Measurements from ENCODE around the gene FHOD3.

The FHOD3 gene

DNA sequence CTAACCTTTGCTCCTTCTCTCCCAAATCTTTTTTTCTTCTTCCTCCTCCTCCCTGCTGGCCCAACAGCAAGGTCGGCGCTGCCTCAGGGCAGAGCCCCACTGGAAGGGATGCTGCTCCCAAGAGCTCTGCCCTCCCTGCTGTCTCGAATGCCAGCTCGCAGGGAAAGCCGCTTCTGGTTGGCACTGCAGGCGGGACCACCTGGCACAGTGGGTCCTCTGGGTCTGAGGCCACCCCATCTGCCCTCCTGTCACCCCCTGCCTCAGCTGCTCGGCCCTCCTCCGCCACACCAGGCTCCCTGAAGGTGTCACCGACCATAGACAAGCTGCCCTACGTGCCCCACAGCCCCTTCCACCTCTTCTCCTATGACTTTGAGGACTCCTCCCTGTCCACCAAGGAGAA lies 355.0 kb downstream of the FHOD3 start:
- no peaks in the 10 kb centered on the region for H3K36me3 ChIP-seq (ENCODE audit: control insufficient read depth in 2 of 2, insufficient read depth in 1 of 2, low read length in 2 of 2)
- H3K4me3 ChIP-seq (ENCODE audit: low read depth, low read length) = no peak overlapping the region
- ChIA-PET CTCF (interaction anchor here (0.8 kb wide), 1 partner anchor 363 kb away, joined by 3 read pairs; no protein-coding TSS in a partner anchor), POLR2A (no interaction called here)
- no peak overlapping the region for H3K27ac ChIP-seq (ENCODE audit: extremely low read depth, low read depth, low read length)
- TF ChIP-seq ZNF776 (tag by site-specific recombination; IDR thresholded peaks at IDR 0.05; ENCODE audit: borderline replicate concordance) (no peak), ZNF600 (tag by site-specific recombination; IDR thresholded peaks at IDR 0.05) (no peak), ZNF114 (tag by site-specific recombination; IDR thresholded peaks at IDR 0.05) (no peak), ZNF416 (tag by site-specific recombination; IDR thresholded peaks at IDR 0.05) (no peak), ZNF221 (tag by site-specific recombination; IDR thresholded peaks at IDR 0.05; ENCODE audit: borderline replicate concordance) (no peak), GLI2 (tag by site-specific recombination; IDR thresholded peaks at IDR 0.05; ENCODE audit: borderline replicate concordance, low read depth) (no peak), ZNF175 (tag by site-specific recombination; IDR thresholded peaks at IDR 0.05) (no peak), ZNF549 (tag by site-specific recombination; IDR thresholded peaks at IDR 0.05) (no peak), ZNF426 (tag by site-specific recombination; IDR thresholded peaks at IDR 0.05) (no peak), ZNF510 (tag by site-specific recombination; IDR thresholded peaks at IDR 0.05; ENCODE audit: insufficient replicate concordance) (no peak), GFI1B (tag by site-specific recombination; IDR thresholded peaks at IDR 0.05) (no peak), ZNF433 (tag by site-specific recombination; IDR thresholded peaks at IDR 0.05; ENCODE audit: low read depth) (no peak), ZNF174 (tag by site-specific recombination; IDR thresholded peaks at IDR 0.05) (no peak), ZNF677 (tag by site-specific recombination; IDR thresholded peaks at IDR 0.05) (no peak)
- TF ChIP-seq, protein P1, sequence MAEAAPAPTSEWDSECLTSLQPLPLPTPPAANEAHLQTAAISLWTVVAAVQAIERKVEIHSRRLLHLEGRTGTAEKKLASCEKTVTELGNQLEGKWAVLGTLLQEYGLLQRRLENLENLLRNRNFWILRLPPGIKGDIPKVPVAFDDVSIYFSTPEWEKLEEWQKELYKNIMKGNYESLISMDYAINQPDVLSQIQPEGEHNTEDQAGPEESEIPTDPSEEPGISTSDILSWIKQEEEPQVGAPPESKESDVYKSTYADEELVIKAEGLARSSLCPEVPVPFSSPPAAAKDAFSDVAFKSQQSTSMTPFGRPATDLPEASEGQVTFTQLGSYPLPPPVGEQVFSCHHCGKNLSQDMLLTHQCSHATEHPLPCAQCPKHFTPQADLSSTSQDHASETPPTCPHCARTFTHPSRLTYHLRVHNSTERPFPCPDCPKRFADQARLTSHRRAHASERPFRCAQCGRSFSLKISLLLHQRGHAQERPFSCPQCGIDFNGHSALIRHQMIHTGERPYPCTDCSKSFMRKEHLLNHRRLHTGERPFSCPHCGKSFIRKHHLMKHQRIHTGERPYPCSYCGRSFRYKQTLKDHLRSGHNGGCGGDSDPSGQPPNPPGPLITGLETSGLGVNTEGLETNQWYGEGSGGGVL (tag by site-specific recombination; IDR thresholded peaks at IDR 0.05) = no peak
- TF ChIP-seq, protein P2, sequence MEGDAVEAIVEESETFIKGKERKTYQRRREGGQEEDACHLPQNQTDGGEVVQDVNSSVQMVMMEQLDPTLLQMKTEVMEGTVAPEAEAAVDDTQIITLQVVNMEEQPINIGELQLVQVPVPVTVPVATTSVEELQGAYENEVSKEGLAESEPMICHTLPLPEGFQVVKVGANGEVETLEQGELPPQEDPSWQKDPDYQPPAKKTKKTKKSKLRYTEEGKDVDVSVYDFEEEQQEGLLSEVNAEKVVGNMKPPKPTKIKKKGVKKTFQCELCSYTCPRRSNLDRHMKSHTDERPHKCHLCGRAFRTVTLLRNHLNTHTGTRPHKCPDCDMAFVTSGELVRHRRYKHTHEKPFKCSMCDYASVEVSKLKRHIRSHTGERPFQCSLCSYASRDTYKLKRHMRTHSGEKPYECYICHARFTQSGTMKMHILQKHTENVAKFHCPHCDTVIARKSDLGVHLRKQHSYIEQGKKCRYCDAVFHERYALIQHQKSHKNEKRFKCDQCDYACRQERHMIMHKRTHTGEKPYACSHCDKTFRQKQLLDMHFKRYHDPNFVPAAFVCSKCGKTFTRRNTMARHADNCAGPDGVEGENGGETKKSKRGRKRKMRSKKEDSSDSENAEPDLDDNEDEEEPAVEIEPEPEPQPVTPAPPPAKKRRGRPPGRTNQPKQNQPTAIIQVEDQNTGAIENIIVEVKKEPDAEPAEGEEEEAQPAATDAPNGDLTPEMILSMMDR (tag by site-specific recombination; IDR thresholded peaks at IDR 0.05) = no peak
- no peaks in the 10 kb centered on the region for H3K4me1 ChIP-seq (ENCODE audit: control insufficient read depth, insufficient read depth, low read length)
- no peaks in the 10 kb centered on the region for H3K9me3 ChIP-seq (ENCODE audit: control insufficient read depth, insufficient read depth, low read depth, low read length)

DNA sequence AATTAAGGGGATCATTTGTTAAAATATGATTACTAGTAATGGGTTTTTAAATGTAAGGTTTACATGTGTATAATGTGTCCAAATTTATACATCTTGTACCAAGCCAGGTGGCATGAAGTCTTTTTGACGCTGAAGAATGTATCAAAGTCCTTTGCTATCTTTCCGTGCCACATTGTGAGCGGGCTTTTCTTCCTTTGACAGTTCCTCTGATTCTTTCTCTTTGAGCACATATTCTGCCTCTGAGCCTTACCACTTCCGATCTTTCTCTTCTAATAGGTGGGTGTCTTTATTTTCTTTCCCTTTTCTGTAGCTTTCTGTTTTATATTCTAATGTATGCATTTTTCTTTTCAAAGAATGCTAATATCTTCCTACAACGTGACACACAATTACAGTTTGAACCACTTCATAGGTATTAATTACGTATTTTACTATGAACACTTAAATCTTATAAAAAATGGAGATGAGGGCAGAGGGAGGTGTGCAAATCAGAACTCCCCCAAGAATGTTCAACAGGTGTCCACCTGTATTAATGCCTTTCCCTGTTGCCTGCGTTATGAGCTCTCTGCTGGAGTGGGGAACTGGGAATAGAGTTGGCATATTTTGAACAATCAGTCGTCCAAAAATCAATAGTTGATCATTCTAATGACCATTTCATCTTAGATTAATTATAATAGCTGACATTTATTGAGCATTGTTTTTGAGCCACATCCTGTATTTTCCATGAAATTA lies 355.8 kb downstream of the FHOD3 start:
- no peaks in the 10 kb centered on the region for H3K9me3 ChIP-seq (ENCODE audit: control insufficient read depth, insufficient read depth, low read depth, low read length)
- ChIA-PET POLR2A (no interaction called here), CTCF (interaction anchor here (0.6 kb wide), 1 partner anchor 233 kb away, joined by 4 read pairs; no protein-coding TSS in a partner anchor)
- TF ChIP-seq SCRT2 (tag by site-specific recombination; IDR thresholded peaks at IDR 0.05) (peak; percentile 81), ZNF626 (tag by site-specific recombination; IDR thresholded peaks at IDR 0.05) (no peak), ZEB2 (tag by site-specific recombination; IDR thresholded peaks at IDR 0.05) (no peak), ZNF510 (tag by site-specific recombination; IDR thresholded peaks at IDR 0.05; ENCODE audit: insufficient replicate concordance) (no peak), SCRT1 (tag by site-specific recombination; IDR thresholded peaks at IDR 0.05; ENCODE audit: borderline replicate concordance) (peak; percentile 81), ZBTB8A (tag by site-specific recombination; IDR thresholded peaks at IDR 0.05) (no peak)
- H3K4me1 ChIP-seq (ENCODE audit: control insufficient read depth, insufficient read depth, low read length) = no peaks in the 10 kb centered on the region
- H3K4me3 ChIP-seq (ENCODE audit: low read depth, low read length) = no peak overlapping the region
- H3K36me3 ChIP-seq (ENCODE audit: control insufficient read depth in 2 of 2, insufficient read depth in 1 of 2, low read length in 2 of 2) = no peaks in the 10 kb centered on the region
- no peak overlapping the region for H3K27ac ChIP-seq (ENCODE audit: extremely low read depth, low read depth, low read length)
